GM12878 (cell line): ENCODE data around the gene EXOC3L4. TPM values are rescaled to one million over a fixed set of nuclear protein-coding genes. Genes with fewer than 3 reads are reported as not detected.

Source experiments
- ATF7 ChIP-seq: fragments of 450-650 bp; IDR thresholded peaks from 2 replicates; pipeline ENCODE4 v1.6.1; 2016; ENCODE audit warnings: low read depth, mild to moderate bottlenecking
- BCL3 ChIP-seq: IDR thresholded peaks from 2 replicates; pipeline ENCODE4 v1.6.1; 2011; ENCODE audit warnings: borderline replicate concordance, low read depth, mild to moderate bottlenecking, moderate library complexity, low read length; ENCODE audit not compliant: insufficient read depth, poor library complexity, severe bottlenecking
- BHLHE40 ChIP-seq, 2 experiments: fragments of 450-650 bp in 1 of 2; IDR thresholded peaks; 2 replicates each; pipeline ENCODE4 v1.6.1; 2011 to 2017; ENCODE audit warnings: low read depth in 2 of 2, borderline replicate concordance in 1 of 2, improper control_type of control experiment in 1 of 2, low read length in 1 of 2, mild to moderate bottlenecking in 1 of 2
- CHD2 ChIP-seq: IDR thresholded peaks from 2 replicates; pipeline ENCODE4 v1.6.1; 2011; ENCODE audit warnings: low read depth, low read length, improper control_type of control experiment, borderline replicate concordance
- FOXK2 ChIP-seq: fragments of 450-650 bp; IDR thresholded peaks from 2 replicates; pipeline ENCODE4 v1.6.1; 2017; ENCODE audit warnings: mild to moderate bottlenecking, moderate library complexity
- HSF1 ChIP-seq: fragments of 150-350 bp; IDR thresholded peaks from 2 replicates; pipeline ENCODE4 v1.6.1; 2014; ENCODE audit warnings: mild to moderate bottlenecking, low read depth, low read length
- IKZF1 ChIP-seq: fragments of 450-650 bp; conservative IDR thresholded peaks from 2 replicates; pipeline ENCODE4 v1.6.1; 2017; ENCODE audit warnings: antibody characterized with exemption, mild to moderate bottlenecking
- IKZF2 ChIP-seq, 2 experiments: fragments of 450-650 bp; IDR thresholded peaks; 2 replicates each; pipeline ENCODE4 v1.6.1; 2017; ENCODE audit warnings: mild to moderate bottlenecking in 2 of 2, moderate library complexity in 2 of 2
- PAX5 ChIP-seq: IDR thresholded peaks from 2 replicates; pipeline ENCODE4 v1.6.1; 2011; ENCODE audit warnings: low read depth, low read length, borderline replicate concordance
- SKIL ChIP-seq: fragments of 450-650 bp; IDR thresholded peaks from 2 replicates; pipeline ENCODE4 v1.6.1; 2017; ENCODE audit warnings: mild to moderate bottlenecking, low read depth, inconsistent platforms; ENCODE audit not compliant: poor library complexity, severe bottlenecking
- TCF12 ChIP-seq: IDR thresholded peaks from 2 replicates; pipeline ENCODE4 v1.6.1; 2011; ENCODE audit warnings: low read depth, mild to moderate bottlenecking, low read length
- ZBTB11 ChIP-seq: fragments of 450-650 bp; formaldehyde crosslinking; IDR thresholded peaks from 2 replicates; pipeline ENCODE4 v1.5.0; 2022; ENCODE audit warnings: mild to moderate bottlenecking, missing genetic modification characterization
- polyA plus RNA-seq, 11 experiments: library from polyadenylated mRNA; depleted of rRNA in 4 of 11; unstranded in 6 of 11; stranded (reverse) in 5 of 11; fragments of >200 nt; fragmentation: Nextera tagmentation in 4 of 11; fragmentation: Illumina TruSeq in 1 of 11; extraction: Ambion mirVana in 4 of 11; extraction: Trizol in 1 of 11; gene quantifications; 1 replicate in 1 of 11; 2 replicates in 10 of 11; pipeline versions ENCODE4 v1.2.1 to v1.2.3, GENCODE V29; 2011 to 2016; ENCODE audit warnings: inconsistent platforms in 2 of 11, missing spikeins in 2 of 11, low read depth in 1 of 11
- total RNA-seq, 4 experiments: library from RNA; depleted of rRNA in 3 of 4; stranded (reverse); fragments of >200 nt in 3 of 4; fragmentation: Illumina TruSeq in 1 of 4; extraction: Trizol in 1 of 4; gene quantifications; 2 replicates each; pipeline versions ENCODE4 v1.2.1 to v1.2.3, GENCODE V29; 2013 to 2021

The EXOC3L4 gene
- total and polyA plus RNA-seq, 10 of the 15 experiments (the other 5 are each of a cell fraction or from before 2014, with no cell fraction given): not detected

GRCh38 chr14:103108749-103109207 is 14.3 kb downstream of the EXOC3L4 start (continued):
- peak; percentile 35 for TF ChIP-seq SKIL
- TF ChIP-seq PAX5: 0 out of 2 replicates have a peak, but pooled peaks have one; percentile 10
- peak; percentile 82 to 91 for TF ChIP-seq IKZF2 (IDR thresholded peaks at IDR 0.05)
- peak; percentile 95 for TF ChIP-seq TCF12
- peak; percentile 59 for TF ChIP-seq BCL3
- no peak for TF ChIP-seq FOXK2
- TF ChIP-seq IKZF1: peak; percentile 93
- TF ChIP-seq ATF7: peak; percentile 87
- peak in 1 of 2 experiments; percentile 35; a peak in 1 of 4 replicates for TF ChIP-seq BHLHE40 (IDR thresholded peaks at IDR 0.05; ENCODE audit: borderline replicate concordance in 1 of 2, low read depth in 2 of 2, low read length in 1 of 2)
- TF ChIP-seq CHD2: 0 out of 2 replicates have a peak, but pooled peaks have one; percentile 22
- no peak for TF ChIP-seq ZBTB11 (CRISPR knock-in tag)
- TF ChIP-seq HSF1: no peak
